Measurements from ENCODE around the gene MACROH2A2.
A peak's percentile ranks its signal among the peaks of the same experiment; 100 is the strongest.
"Not testable (repeated sequence)": the region's sequence is repeated elsewhere in the genome, so short reads cannot be mapped to it uniquely, and the experiment has no call there.

Gene MACROH2A2

DNA sequence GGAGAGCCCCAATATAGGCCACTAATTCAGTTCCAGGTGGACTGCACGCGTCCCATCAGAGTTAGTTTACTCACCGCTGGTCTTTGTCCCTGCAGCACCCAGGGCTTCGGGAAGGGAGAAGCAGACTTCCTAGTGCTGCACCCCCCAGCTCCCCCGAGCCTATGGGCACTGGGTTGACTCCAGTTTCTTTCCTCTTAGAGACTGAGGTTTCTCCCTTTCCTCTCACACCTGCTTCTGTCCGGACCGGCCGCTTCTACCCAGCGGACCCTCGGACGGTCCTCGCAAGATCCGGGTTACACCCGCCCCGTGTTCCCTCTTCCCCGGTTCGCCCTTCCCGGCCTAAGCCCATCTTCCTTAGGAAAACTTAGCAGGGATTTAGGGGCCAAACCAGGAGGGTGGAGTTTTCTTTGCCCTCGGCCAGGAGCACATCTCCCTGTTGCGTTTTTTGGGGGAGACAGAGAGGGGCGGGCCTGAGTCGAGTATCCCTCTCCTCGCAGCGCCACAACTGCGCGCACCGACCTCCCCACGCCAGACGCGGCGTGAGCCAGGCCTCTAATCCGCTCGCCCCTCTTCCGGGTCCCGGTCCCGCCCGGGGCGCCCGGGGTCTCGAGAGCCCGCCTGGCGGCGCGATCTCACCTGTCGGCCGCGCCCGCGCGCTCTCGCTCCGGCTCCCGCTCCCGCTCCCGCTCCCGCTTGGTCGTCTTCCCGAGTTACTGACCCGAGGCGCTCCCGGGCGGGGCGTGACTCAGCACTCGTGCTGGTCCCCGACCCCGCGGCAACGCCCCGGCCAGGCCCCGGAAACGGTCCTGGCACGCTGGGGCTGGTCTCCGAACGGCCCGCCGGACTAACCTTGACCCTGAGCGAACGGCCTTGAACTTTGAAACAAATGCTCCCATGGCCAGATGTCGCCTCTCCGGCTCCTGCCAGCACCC is 79.7 kb downstream of the MACROH2A2 start, which contains the start of gene AIFM2:
Gene AIFM2, minus strand, starts transcription at position 728 of the 932 bp plus-strand sequence. CDS start 8,741 bp downstream, outside the sequence.
- peak; percentile 48 for DNase-seq

DNA sequence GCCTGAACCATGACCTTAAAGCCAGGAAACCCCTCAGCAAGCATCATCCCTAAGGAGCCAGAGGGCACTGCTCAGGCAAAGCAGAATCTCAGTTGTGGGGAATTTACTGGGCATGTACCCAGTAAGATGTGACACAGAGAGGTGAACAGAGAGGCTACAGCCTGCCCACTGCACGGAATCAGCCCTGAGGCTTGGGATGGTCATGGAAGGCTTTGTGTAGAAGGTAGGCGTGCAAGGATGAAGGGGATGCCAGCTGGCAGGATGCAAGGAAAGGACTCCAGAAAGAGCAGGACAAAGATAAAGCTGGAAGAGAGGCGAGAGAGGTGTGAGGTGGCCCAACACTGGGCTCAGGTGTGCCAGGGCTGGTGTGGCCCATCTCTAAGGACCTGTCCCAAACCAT is 82.4 kb downstream of the MACROH2A2 start:
- no peak for DNase-seq

DNA sequence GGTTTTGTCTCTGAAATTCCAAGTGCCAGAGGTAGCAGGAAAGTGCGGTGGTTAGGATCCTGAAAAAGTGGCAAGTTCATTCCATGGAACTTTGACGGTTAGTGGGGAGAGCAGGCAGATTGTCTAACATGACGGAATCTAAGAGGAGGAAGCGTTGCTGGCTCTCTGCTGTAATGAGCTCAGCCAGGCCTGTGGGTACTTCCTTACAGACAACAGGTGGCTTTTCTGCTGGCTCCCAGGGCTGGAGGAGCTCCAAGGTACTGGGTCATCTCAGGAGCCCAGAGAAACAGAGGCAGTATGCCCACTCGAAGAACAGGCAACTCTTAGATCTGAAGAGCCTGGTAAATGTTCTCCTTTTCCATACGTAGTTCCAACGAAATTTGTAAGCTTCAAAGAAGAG is 83.0 kb downstream of the MACROH2A2 start:
- DNase-seq: no peak

DNA sequence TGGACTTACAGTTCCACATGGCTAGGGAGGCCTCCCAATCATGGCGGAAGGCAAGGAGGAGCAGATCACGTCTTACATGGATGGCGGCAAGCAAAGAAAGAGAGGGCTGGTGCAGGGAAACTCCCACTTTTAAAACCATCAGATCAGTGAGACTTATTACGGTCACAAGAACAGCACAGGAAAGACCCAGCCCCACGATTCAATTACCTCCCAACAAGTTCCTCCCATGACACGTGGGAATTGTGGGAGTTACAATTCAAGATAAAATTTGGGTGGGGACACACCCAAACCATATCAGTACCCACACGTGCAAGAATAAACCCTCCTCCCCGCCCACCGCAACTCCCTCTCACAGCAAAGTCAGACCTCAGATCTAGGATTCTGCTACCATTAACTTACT is 84.5 kb downstream of the MACROH2A2 start:
- no peak for DNase-seq

DNA sequence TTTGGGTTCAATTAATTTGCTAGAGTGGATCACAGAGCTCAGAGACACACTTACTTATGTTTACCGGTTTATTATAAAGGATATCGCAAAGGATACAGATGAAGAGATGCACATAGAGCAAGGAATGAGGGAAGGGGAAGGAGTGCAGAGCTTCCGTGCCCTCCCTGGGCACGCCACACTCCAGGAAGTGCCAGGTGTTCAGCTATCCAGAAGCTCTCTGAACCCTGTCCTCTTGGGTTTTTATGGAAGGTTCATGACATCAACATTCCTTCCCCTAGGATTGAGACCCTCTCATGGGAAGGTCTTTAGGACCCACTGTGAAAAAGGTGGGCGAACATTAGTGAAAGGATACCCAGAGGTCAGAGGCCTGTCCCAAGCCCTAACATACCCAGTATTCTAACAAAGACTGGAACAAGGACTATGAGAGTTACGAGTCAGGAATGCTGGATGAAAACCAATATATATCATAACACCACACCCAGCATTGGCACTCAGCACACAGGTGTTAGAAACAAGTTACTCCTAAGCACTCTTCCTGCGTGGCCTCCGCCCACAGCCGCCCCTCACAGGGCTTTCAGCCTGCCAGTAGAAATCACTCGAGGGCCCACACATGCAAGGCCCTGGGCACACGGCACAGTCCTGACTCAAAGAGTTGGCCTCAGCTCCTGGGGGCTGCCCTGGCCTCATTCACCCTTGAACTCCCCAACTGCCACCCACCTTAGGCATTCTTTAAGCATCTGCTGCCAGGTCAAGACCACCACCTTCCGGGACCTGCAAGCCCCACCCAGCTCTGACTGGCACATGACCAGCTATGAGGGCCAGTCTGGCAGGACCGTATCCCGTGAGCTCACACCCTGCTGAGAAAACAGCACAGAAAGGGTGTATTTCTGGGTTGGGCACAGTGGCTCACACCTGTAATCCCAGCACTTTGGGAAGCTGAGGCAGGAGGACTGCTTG is 85.6 kb downstream of the MACROH2A2 start:
- DNase-seq: no peak

DNA sequence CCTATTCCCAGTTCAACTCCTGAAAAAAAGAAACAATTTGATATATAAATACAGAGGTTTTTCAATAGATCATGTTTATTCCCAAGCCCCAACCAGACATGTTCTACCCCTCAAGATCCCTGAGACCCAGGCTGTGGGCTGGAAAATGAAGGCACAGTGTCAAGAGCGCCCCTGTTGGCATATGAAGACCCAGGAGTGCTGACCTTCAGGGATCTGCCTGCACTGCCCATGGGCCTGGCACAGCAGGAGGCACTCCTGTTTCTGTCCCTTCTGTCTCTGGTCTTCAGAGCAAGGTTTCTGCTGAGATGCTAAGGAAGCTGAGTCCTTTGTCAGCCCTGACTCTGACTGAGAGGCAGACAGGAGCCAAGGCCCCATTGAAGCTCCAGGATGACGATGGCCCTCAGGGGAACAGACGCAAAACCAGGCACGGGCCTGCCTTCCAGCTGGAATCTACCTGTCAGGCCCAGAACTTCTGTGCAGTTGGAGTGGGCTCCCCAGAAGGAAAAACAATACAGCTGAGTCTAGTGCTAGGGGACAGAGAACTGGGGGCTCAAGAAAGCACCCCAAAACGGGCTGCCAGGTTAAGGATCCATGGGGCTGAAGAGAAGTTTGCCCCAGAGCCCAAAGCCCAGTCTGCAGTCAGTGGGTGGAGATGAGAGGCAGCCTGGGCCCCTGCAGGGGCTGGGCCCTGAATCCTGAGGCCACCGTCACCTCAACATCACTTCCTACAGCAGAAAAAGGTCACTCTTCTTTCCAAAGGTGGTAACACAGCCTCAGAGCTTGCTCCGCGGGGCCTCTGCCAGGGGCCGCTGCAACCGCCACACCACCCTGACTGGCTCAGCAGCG is 86.7 kb downstream of the MACROH2A2 start:
- DNase-seq: no peak

DNA sequence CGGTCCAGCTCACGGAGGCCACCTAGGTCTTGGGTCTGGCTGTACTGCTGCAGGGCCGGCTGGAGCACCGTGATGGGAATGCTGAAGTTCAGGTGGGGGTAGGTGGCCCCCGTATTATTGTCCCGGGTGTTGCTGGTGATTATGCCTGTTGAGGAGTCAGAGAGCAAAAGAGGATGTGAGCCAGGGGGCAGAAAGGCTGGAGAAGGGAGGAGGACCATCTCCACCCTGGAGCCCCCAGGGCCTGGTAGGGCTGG is 87.3 kb downstream of the MACROH2A2 start:
- DNase-seq: no peak

DNA sequence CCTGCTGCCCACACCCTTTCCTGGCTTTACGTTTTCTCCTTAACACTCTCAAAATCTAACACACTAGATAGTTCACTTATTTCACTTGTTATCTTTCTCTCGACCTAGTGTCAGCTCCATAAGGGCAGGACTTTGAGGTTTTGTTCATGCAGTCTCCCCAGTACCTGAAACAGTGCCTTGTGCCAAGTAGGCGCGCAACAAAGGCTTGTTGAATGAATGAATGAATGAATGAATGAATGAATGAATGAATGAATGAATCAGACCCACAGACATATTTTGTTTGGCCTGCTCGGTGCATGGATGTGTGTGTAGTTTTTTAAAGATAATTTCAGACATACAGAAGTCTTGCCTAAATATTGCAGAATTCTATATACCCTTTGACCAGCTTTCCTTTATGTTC is 87.7 kb downstream of the MACROH2A2 start:
- DNase-seq: no peak

DNA sequence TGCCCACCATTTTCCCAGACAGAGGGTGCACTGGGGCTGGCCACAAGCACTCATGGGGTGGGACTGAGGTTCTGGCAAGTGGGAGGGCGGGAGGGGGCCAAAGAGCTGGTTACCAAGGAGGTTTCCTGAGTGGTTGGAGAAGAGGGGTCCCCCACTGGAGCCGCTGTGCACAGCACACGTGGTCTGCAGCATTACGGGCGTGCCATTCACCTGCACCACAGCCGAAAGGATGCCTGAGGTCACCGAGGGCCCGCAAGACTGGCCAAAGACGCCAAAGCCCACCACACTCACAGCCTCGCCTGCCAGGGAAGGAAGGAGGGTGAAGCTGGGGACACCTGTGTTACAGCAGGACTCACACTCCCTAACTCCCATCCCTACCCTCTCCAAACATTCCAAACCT is 89.9 kb downstream of the MACROH2A2 start:
- DNase-seq: no peak

DNA sequence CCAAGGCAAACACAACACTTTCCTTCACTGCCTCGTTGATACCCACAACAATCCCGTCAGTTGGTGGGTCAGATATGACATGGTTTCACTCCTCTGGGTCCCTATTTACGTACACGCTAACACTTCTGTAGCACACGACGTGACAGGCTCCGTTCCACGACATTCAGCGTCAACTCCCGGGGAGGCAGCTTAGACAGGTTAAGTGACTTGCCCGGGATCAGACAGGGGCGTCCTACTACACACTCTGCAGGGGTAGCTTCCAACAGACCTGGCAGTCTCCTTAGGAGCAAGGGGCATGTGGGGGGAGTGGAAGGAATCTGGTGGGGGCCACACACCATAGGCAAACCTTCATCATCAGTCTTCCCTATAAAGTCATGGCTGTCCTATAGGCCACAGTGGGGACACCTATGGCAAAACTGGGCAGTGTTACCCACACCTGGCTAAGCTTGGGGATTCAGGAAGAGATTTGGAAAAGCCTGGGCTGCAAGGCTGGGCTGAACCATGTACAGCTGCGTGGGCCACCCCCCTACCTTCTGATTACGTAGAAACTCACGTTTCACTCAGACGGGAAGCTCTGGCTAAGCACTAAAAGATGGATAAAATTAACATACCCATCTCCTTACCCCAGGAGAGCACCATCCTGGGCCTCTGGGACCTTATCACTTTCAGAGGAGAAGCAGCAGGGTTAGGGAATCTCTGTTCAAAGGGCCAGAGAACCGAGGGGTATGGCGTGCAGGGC is 91.9 kb downstream of the MACROH2A2 start:
- DNase-seq: no peak

DNA sequence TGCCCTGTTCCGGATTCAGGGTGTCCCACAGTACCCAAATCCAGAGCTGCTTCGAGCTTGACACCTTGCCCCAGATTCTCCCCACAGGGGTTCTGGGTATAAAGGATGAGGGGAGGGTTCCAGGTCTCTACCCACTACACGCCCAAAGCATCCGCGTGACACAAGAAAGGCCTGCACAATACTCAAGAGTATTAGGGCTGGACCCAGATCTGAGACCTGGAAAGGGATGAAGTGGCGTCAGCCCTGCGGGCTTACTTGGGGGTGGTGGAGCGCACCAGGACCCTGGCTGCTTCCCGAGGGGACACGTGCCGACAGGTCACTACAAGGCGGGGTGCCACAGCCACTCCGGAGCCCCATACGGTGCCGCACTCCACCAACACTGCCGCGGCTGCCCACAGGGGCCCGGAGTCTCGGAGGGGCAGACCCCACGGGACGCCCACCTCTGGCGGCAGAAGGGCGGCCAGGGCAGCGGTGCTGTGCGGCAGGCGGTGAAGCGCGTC is 92.6 kb downstream of the MACROH2A2 start:
- no peak for DNase-seq

DNA sequence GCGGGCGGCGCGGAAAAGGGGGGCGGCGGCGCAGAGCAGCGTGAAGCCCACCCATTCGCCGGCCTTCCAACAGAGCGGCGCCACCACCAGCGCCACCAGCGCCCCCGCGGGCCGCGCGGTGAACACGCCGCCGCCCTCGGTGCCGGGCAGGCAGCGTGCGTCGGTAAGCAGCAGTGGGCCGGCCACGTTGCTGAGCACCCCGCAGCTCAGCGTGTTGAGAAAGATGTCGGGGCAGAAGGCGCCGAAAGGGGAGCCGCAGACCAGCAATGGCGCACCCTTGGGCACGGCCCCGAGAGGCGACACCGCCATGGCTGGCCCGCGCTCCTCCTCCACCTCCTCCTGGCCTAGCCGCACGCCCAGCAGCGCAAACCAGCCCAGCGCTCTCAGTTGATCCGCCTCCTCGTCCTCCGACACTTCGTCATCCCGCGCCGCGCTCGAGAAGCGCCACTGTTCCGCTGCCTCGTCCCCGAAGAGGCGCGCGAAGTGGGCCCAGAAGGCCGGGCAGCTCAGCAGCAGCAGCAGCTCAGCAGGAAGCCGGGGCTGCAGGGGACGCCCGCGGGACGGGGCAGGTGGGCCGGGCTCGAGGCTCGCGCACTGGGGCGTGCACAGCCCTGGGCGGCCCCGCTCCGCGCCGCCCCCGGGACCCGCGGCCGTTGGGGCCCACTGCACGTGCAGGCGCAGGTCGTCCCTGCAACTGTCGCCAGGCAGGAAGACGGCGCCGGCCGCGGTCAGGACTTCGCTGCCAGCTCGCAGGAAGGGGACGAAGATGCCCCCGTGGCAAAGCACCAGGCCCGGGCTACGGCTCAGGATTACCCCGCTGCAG is 93.2 kb downstream of the MACROH2A2 start:
- DNase-seq: peak; percentile 36

DNA sequence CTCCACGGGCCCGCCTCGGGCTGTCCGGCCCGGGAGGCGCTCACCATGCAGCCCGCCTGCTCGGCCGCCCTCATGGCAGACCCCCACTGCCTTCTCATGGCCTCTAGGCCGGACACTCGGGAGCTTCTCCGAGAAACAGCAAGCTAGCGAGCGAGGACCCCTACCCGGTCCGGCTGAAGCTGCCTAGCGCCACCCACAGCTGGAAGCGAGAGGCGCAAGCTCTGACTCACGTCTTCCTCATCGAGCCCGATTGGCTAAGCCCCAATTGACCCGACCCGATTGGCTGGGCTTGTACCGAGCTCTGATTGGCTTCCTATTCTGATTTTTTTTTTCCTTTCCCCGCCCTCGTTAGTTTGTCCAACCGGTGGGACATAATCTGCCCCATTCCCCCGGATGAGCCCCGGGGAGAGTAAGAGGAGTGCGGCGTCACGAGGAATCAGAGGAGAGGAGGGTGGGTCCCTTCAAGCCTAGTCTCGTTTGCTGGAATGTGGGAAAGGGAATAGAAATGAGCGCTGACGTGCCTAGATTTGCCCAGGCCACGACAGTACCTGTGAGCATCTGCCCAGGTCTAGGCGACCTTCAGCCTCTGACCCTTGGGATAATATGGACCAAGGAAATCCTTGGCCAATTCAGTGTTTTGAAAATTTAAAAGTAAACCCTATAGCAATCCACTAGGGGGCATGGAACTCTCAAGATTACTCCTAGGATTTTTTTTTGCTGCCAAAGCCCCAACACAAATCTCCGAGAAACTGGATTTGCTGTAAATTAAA is 94.0 kb downstream of the MACROH2A2 start, which contains the start of gene TYSND1:
Gene TYSND1, minus strand, starts transcription at position 212 of the 770 bp plus-strand sequence. Its CDS starts 114 bp downstream, at position 98.
- DNase-seq: peak; percentile 93

DNA sequence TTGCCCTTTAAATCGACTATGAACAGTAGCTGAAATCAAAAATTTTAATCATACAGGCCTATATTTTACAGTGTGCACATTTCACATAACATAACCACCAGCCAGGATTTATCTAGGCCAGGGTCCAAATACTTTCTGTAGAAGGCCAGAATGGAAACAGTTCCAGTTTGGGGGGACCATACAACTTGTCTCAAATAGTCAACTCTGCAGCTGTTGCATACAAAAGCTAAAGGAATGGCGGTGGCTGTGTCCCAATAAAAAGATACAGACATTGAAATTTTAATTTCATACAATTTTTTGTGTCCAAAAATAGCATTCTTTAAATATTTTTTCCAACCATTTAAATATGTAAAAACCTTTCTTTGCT is 94.6 kb downstream of the MACROH2A2 start:
- no peak for DNase-seq

DNA sequence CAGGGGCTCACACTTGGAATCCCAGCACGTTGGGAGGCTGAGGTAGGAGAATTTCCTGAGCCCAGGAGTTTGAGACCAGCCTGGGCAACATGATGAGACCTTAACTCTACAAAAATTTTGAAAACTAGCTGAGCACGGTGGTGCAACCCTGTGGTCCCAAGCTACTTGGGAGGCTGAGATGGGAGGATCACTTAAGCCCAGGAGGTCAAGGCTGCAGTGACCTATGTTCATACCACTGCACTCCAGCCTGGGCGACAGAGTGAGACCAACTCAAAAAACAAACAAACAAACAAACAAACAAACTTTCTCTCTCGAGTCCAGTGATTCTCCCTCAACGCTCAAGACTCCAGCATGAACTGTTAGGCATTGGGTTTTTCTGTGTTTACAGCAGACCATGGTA is 95.9 kb downstream of the MACROH2A2 start:
- no peak for DNase-seq

DNA sequence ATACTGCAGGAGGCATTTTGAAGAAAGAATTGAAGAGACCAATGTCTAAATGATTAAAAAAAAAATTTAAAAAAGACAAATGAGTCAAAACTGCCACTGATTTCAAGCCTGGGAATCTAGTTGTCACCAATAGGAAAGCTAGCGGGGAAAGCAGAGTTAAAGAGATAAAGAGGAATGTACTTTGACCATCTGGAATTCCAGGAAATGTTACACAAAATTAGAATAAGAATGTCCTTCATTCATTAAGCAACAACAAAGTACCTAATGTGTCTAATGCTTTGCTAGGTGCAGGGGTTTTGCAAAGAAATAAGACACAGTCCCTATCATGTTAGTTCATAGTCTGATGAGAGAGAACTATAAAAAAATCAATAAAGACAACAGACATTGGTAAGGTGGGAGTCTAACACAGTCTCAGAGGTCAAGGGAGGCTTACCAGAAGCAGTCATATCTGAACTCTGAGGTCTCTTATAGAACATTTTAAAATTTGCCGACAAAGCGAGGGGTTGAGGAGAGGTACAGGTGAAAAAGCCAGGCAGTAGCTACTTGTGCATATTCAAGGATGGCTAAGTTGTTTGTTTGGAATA is 102.7 kb downstream of the MACROH2A2 start:
- no peak for DNase-seq

DNA sequence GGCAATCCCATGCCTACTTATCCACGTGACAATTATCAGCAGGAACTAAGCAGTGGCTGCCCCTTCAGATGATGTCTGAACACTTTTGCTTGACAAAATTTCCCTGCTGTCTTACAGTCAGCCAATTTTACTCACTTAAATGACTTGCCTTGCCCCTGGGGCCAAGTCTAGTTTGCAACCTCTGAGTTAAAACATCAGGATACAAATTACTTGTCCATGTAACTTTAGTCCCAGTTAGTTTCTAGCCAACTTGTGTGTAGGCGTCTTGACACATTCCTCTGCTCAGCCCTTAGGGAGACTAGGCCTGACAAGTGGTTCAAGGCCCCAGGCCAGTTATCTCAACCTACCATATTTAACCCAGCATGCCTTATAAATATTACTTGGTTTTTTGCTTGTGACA is 105.5 kb downstream of the MACROH2A2 start:
- no peak for DNase-seq

DNA sequence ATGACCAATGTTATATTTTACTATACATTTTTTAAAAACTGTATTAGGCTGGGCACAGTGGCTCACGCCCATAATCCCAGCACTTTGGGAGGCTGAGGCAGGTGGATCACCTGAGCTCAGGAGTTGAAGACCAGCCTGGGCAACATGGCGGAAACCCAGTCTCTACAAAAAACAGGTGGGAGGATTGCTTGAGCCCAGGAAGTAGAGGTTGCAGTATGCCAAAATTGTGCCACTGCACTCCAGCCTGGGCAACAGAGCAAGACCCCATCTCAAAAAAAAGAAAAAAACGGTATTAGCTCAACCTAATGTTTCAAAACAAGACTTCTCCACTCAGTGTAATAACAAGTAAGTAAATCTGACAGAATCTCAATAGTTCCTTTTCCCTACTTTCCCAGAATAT is 106.7 kb downstream of the MACROH2A2 start:
- DNase-seq: not testable (repeated sequence)

DNA sequence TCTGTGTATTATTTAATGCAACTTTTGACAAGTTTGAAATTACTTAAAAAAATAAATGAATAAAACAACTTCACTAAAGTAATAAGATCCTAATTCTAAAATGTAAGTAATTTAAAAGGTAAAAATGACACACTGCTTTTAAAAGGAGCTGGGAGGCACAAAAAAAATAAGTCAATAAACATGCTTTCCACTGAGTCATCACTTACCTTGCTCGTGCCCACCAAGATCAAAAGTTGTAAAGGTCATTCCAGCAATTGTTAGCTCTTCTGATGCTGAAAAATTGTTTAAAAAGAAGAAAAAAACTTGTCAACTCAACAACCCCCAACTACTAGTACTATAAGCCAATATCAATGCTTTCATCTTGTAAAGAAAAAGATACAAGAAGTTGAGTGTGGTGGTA is 108.2 kb downstream of the MACROH2A2 start:
- no peak for DNase-seq

Measured in NCI-H1105 treated with DMSO at 0.1 percent for 48 hours (cell line).